ENCODE data around the gene IZUMO1.
"Not testable (repeated sequence)": the region's sequence is repeated elsewhere in the genome, so short reads cannot be mapped to it uniquely, and the experiment has no call there.

Gene IZUMO1

DNA sequence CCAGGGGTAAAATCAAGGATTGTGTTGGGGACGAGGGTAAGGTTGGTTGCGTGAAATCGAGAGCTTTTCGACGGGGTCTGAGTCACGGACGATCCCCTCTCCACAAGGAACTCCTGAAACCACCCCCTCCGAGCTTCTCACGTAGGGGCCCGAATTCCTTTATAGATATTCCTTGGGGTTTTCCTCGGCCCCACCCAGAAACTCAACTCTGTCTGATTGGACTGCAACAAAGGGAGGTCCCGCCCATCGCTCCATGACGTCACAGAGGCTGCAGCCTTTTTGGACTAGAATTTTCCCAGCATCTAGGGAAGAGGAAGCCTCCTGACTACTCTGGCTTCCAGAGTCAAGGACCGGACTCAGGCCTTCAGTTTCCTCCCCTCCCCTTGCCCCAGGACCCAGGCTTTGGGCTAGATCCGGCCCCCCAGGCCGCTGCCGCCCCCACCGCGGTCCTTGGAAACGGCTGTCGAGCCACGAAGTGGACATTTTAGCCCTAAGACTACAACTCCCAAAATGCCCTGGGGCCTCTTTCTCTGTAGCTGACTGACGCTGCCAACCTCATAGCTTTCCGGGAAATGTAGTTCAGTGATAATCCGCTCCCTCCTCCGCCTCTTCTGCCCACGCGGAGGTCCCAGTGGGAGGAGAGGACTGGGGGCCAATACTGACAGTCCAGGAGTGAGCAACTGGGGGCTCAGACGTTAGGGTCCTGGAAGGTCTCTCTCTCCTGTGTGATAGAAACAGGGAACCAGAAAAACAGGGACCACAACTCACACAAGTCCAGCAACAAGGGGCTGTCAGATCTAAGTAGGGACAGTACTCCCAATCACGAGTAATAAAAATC is at the start of gene IZUMO1:
TSS of gene IZUMO1 (minus strand) at position 172 of the 838 bp plus-strand sequence. CDS start 1,050 bp downstream, outside the sequence.
- peak within 1 kb of the TSS; percentile 43 for H3K27ac ChIP-seq
- TF ChIP-seq CTCF (conservative IDR thresholded peaks at IDR 0.05; ENCODE audit: low read depth): no peak
- ChIA-PET POLR2A (ENCODE audit: low non-redundant PET) (interaction anchor here (0.7 kb wide), 1 partner anchor 125 kb away, joined by 3 read pairs; no protein-coding TSS in a partner anchor), CTCF (interaction anchor here (0.6 kb wide), 1 partner anchor 43 kb away, joined by 4 read pairs; no protein-coding TSS in a partner anchor)
- no peak for DNase-seq (ENCODE audit: low spot score)

GRCh38 chr19:48795685-48796070 is 49.0 kb upstream of the IZUMO1 start:
- ChIA-PET CTCF (interaction anchor here (0.5 to 2.7 kb wide), 18 partner anchors 11 to 270 kb away, joined by 3 to 21 read pairs (median 4); partner anchors contain the start of genes BCAT2, CA11 and HSD17B14), POLR2A (ENCODE audit: low non-redundant PET) (interaction anchor here (0.5 kb wide), 1 partner anchor 105 kb away, joined by 3 read pairs; no protein-coding TSS in a partner anchor)
- DNase-seq (ENCODE audit: low spot score): no peak
- peak overlapping the region; percentile 86 for H3K27ac ChIP-seq
- TF ChIP-seq CTCF (conservative IDR thresholded peaks at IDR 0.05; ENCODE audit: low read depth): no peak

- TF ChIP-seq CTCF (conservative IDR thresholded peaks at IDR 0.05; ENCODE audit: low read depth): peak; percentile 94
These were observed 48.5 kb upstream of the IZUMO1 start for GRCh38 chr19:48795055-48795684.

DNA sequence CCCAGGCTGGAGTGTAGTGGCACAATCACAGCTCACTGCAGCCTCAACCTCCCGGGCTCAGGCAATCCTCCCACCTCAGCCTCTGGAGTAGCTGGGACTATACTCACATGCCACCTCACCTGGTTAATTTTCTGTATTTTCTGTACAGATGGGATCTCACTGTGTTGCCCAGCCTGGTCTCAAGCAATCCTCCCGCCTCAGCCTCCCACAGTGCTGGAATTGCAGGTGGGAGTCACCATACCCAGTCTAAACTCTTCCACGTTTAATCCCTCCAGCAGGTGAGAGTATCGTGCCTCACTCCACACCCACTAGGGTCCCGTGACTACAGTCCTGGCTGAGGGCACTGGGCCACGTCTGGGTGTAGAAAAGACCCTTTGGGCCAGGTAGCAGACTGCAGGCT is 47.6 kb upstream of the IZUMO1 start:
- ChIA-PET CTCF (interaction anchor here (0.7 to 2.7 kb wide), 5 partner anchors 9 to 200 kb away, joined by 3 to 21 read pairs (median 4); no protein-coding TSS in a partner anchor), POLR2A (ENCODE audit: low non-redundant PET) (no interaction called here)
- DNase-seq (ENCODE audit: low spot score): no peak
- no peak for TF ChIP-seq CTCF (conservative IDR thresholded peaks at IDR 0.05; ENCODE audit: low read depth)
- peak overlapping the region; percentile 86 for H3K27ac ChIP-seq

More at GRCh38 chr19:48795055-48795684, 48.5 kb upstream of the IZUMO1 start:
- ChIA-PET CTCF (interaction anchor here (0.5 to 2.7 kb wide), 21 partner anchors 11 to 271 kb away, joined by 3 to 21 read pairs (median 4); partner anchors contain the start of genes BCAT2, CA11 and HSD17B14), POLR2A (ENCODE audit: low non-redundant PET) (interaction anchor here (0.5 kb wide), 1 partner anchor 106 kb away, joined by 3 read pairs; no protein-coding TSS in a partner anchor)
- peak overlapping the region; percentile 86 for H3K27ac ChIP-seq
- peak; percentile 94 for DNase-seq (ENCODE audit: low spot score)

DNA sequence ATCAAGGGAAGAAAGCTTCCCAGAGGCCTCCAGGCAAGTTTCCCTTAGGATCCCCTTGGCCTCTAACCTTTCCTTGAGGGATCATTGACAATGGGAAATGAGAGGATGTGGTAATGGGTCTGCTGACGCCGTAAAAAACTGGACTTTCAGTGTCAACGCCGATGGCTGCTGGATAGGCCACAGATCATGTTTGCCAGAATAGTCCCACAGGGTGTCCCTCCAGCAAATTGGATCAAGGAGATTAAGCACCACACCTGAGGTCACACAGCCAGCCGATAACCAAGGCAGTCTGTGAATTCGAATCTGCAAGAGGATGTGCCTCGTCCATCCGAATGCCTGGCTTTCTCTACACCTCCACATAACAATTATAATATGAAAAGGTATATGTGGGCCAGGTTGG is 46.6 kb upstream of the IZUMO1 start:
- POLR2A ChIA-PET (ENCODE audit: low non-redundant PET): interaction anchor here (0.6 kb wide), 1 partner anchor 50 kb away, joined by 3 read pairs; no protein-coding TSS in a partner anchor

GRCh38 chr19:48787331-48787730 is 40.6 kb upstream of the IZUMO1 start:
- CTCF ChIA-PET: interaction anchor here (0.6 to 3.7 kb wide), 14 partner anchors 13 to 1791 kb away, joined by 3 to 58 read pairs (median 6); partner anchors contain the start of genes CA11 and HSD17B14
- DNase-seq (ENCODE audit: low spot score); POLR2A ChIA-PET (ENCODE audit: low non-redundant PET); H3K27ac ChIP-seq: not testable (repeated sequence)

More for the DNA sequence above, 46.6 kb upstream of the IZUMO1 start:
- no peak overlapping the region for H3K27ac ChIP-seq
- CTCF ChIA-PET: no interaction called here
- no peak for DNase-seq (ENCODE audit: low spot score)
- no peak for TF ChIP-seq CTCF (conservative IDR thresholded peaks at IDR 0.05; ENCODE audit: low read depth)

- CTCF ChIA-PET: interaction anchor here (1.1 to 3.7 kb wide), 2 partner anchors 56 kb away, joined by 3 to 58 read pairs; no protein-coding TSS in a partner anchor
- POLR2A ChIA-PET (ENCODE audit: low non-redundant PET); H3K27ac ChIP-seq; DNase-seq (ENCODE audit: low spot score): not testable (repeated sequence)
These were observed 39.7 kb upstream of the IZUMO1 start for GRCh38 chr19:48786422-48786821.
